IMR-90 (cell line): ENCODE measurements around the gene SRC. TPM values are rescaled to one million over a fixed set of nuclear protein-coding genes. Genes with fewer than 3 reads are reported as not detected.
A peak's percentile ranks its signal among the peaks of the same experiment; 100 is the strongest.

ENCODE experiments used
- ATAC-seq: fragments of 200-7000 bp; cut with Tn5 transposase; 2 replicates; pipeline ENCODE4 v1.9.1; 2020; ENCODE audit warnings: low read depth, mild to moderate bottlenecking, moderate library complexity
- BruUV-seq: library from RNA; stranded (reverse); fragments of 400-500 nt; replicated peaks from 2 replicates; lab custom pipeline; 2021; lab: Mats Ljungman, UMichigan
- CTCF ChIA-PET: fragments of 300-600 bp; formaldehyde crosslinking; extraction: SDS; loops from one replicate; lab custom pipeline; 2021; ENCODE audit warnings: antibody characterized with exemption; lab: Yijun Ruan, JAX
- POLR2A ChIA-PET: fragments of 300-600 bp; sonication (Branson Sonifier 250); formaldehyde crosslinking; loops from one replicate; lab custom pipeline; 2022; ENCODE audit warnings: antibody characterized with exemption; ENCODE audit not compliant: unreplicated experiment; lab: Charles Lee
- DNase-seq: peaks from one replicate; pipeline ENCODE4 v3.0.0; 2013
- H2AFZ ChIP-seq: replicated peaks from 2 replicates; pipeline ENCODE3; 2013; ENCODE audit warnings: low read length, mild to moderate bottlenecking; ENCODE audit not compliant: poor library complexity
- H2AK5ac ChIP-seq: 2 replicates; pipeline ENCODE4 v1.6.1; 2013; ENCODE audit warnings: low read depth, low read length, inconsistent platforms
- H2AK9ac ChIP-seq: replicated peaks from 2 replicates; pipeline ENCODE3; 2013; ENCODE audit warnings: mild to moderate bottlenecking, low read depth, low read length, moderate library complexity; ENCODE audit not compliant: poor library complexity
- H2BK120ac ChIP-seq: 2 replicates; pipeline ENCODE4 v1.6.1; 2013; ENCODE audit warnings: low read depth, low read length, inconsistent platforms
- H2BK15ac ChIP-seq: 3 replicates; pipeline ENCODE4 v1.6.1; 2013; ENCODE audit warnings: low read depth, low read length, inconsistent platforms
- H2BK20ac ChIP-seq: 2 replicates; pipeline ENCODE4 v1.6.1; 2013; ENCODE audit warnings: low read depth, mild to moderate bottlenecking, inconsistent platforms, low read length, moderate library complexity
- H2BK5ac ChIP-seq: 2 replicates; pipeline ENCODE4 v1.6.1; 2013; ENCODE audit warnings: mild to moderate bottlenecking, low read depth, low read length, inconsistent platforms; ENCODE audit not compliant: poor library complexity, severe bottlenecking
- H3K14ac ChIP-seq: replicated peaks from 2 replicates; pipeline ENCODE4 v1.6.1; 2013; ENCODE audit warnings: low read depth, low read length, inconsistent platforms
- H3K18ac ChIP-seq: 2 replicates; pipeline ENCODE4 v1.6.1; 2013; ENCODE audit warnings: low read depth, low read length, control low read depth
- H3K23ac ChIP-seq: 2 replicates; pipeline ENCODE4 v1.6.1; 2013; ENCODE audit warnings: low read depth, low read length, inconsistent platforms
- H3K27ac ChIP-seq: 2 replicates; pipeline ENCODE4 v1.5.1; 2013; ENCODE audit warnings: mild to moderate bottlenecking, control low read depth, low read length; ENCODE audit not compliant: insufficient read depth
- H3K27me3 ChIP-seq: 2 replicates; pipeline ENCODE4 v1.6.1; 2013; ENCODE audit warnings: low read length; ENCODE audit not compliant: control insufficient read depth, insufficient read depth
- H3K36me3 ChIP-seq: 2 replicates; pipeline ENCODE4 v1.6.1; 2013; ENCODE audit warnings: low read length, mixed read lengths; ENCODE audit not compliant: control insufficient read depth, insufficient read depth
- H3K4ac ChIP-seq: 2 replicates; pipeline ENCODE4 v1.6.1; 2013; ENCODE audit warnings: low read depth, low read length, inconsistent platforms
- H3K4me1 ChIP-seq: 2 replicates; pipeline ENCODE4 v1.6.1; 2013; ENCODE audit warnings: low read length, mixed read lengths; ENCODE audit not compliant: control insufficient read depth, insufficient read depth
- H3K4me2 ChIP-seq: 2 replicates; pipeline ENCODE4 v1.6.1; 2013; ENCODE audit warnings: low read depth, mild to moderate bottlenecking, control low read depth, low read length, moderate library complexity
- H3K4me3 ChIP-seq: 2 replicates; pipeline ENCODE4 v1.5.1; 2013; ENCODE audit warnings: low read depth, mild to moderate bottlenecking, control low read depth, low read length, moderate library complexity; ENCODE audit not compliant: insufficient read depth
- H3K56ac ChIP-seq: 2 replicates; pipeline ENCODE4 v1.6.1; 2013; ENCODE audit warnings: low read length, inconsistent platforms; ENCODE audit not compliant: insufficient read depth; ENCODE audit errors: extremely low read depth
- H3K79me1 ChIP-seq, 2 experiments: 2 replicates each; pipeline ENCODE4 v1.6.1; 2013; ENCODE audit warnings: low read length in 2 of 2, inconsistent platforms in 1 of 2, low read depth in 1 of 2
- H3K9ac ChIP-seq: 2 replicates; pipeline ENCODE4 v1.6.1; 2013; ENCODE audit warnings: low read depth, low read length, control low read depth
- H3K9me1 ChIP-seq: 2 replicates; pipeline ENCODE4 v1.6.1; 2013; ENCODE audit warnings: low read length, inconsistent platforms; ENCODE audit not compliant: insufficient read depth
- H3K9me3 ChIP-seq: 2 replicates; pipeline ENCODE4 v1.6.1; 2013; ENCODE audit warnings: low read length; ENCODE audit not compliant: control insufficient read depth, insufficient read depth
- H4K20me1 ChIP-seq: 2 replicates; pipeline ENCODE4 v1.6.1; 2013; ENCODE audit warnings: low read length, inconsistent platforms; ENCODE audit not compliant: insufficient read depth
- H4K5ac ChIP-seq: 2 replicates; pipeline ENCODE4 v1.6.1; 2013; ENCODE audit warnings: mild to moderate bottlenecking, low read depth, low read length, control low read depth
- H4K8ac ChIP-seq, 2 experiments: 2 replicates each; pipeline ENCODE4 v1.6.1; 2013; ENCODE audit warnings: low read depth in 2 of 2, low read length in 2 of 2, control low read depth in 1 of 2, inconsistent platforms in 1 of 2
- H4K91ac ChIP-seq: 2 replicates; pipeline ENCODE4 v1.6.1; 2013; ENCODE audit warnings: low read depth, low read length, inconsistent platforms; ENCODE audit not compliant: insufficient read depth
- BHLHE40 ChIP-seq: fragments of 150-350 bp; IDR thresholded peaks from 2 replicates; pipeline ENCODE4 v1.6.1; 2016; ENCODE audit warnings: mild to moderate bottlenecking, low read depth, low read length
- CHD1 ChIP-seq: IDR thresholded peaks from 2 replicates; pipeline ENCODE4 v1.6.1; 2012; ENCODE audit warnings: low read depth, low read length, improper control_type of control experiment
- FOS ChIP-seq: fragments of 150-350 bp; IDR thresholded peaks from 2 replicates; pipeline ENCODE4 v1.6.1; 2016; ENCODE audit warnings: low read depth, low read length
- MAFK ChIP-seq: IDR thresholded peaks from 2 replicates; pipeline ENCODE4 v1.6.1; 2012; ENCODE audit warnings: low read depth, low read length, improper control_type of control experiment
- NFE2L2 ChIP-seq: fragments of 150-350 bp; IDR thresholded peaks from 2 replicates; pipeline ENCODE4 v1.6.1; 2016; ENCODE audit warnings: low read depth, mild to moderate bottlenecking, low read length
- RAD21 ChIP-seq: IDR thresholded peaks from 2 replicates; pipeline ENCODE4 v1.6.1; 2012; ENCODE audit warnings: low read length, improper control_type of control experiment
- RCOR1 ChIP-seq: IDR thresholded peaks from 2 replicates; pipeline ENCODE4 v1.6.1; 2012; ENCODE audit warnings: mild to moderate bottlenecking, low read length, improper control_type of control experiment; ENCODE audit not compliant: insufficient replicate concordance
- USF2 ChIP-seq: fragments of 150-350 bp; IDR thresholded peaks from 2 replicates; pipeline ENCODE4 v1.6.1; 2017; ENCODE audit warnings: mild to moderate bottlenecking, antibody characterized with exemption, low read length, low read depth
- WGBS, 2 experiments: methylation state at CpG; one replicate each; pipeline versions ENCODE4 v1.1.5 to v1.1.7; 2013; ENCODE audit warnings: missing lambda C conversion rate in 2 of 2; ENCODE audit not compliant: insufficient read length in 1 of 2; ENCODE audit errors: extremely low coverage in 2 of 2; 5-methylcytosine and 5-hydroxymethylcytosine counted together
- dilution Hi-C: fragments of 300-500 bp; cut with HindIII; formaldehyde crosslinking; loops from one replicate; pipeline ENCODE4 v1.14.3; 2018; ENCODE audit warnings: low sequenced_read_pairs; ENCODE audit not compliant: unreplicated experiment
- in situ Hi-C: fragments of 300-500 bp; cut with MboI; formaldehyde crosslinking; loops from 3 replicates; pipeline ENCODE4 v1.14.3; 2019; ENCODE audit warnings: low sequenced_read_pairs, inconsistent platforms, mixed read lengths
- intact Hi-C: fragments of 100-400 bp; cut with micrococcal nuclease; formaldehyde crosslinking; loops from 2 replicates; pipeline ENCODE4 v1.10.0; 2022
- polyA plus RNA-seq, 3 experiments: library from polyadenylated mRNA; depleted of rRNA; stranded (reverse); fragments of >200 nt; gene quantifications; 2 replicates each; pipeline ENCODE4 v1.2.3, GENCODE V29; 2012; ENCODE audit warnings: low replicate concordance in 1 of 3
- total RNA-seq: library from RNA; depleted of rRNA; stranded (reverse); fragments of >200 nt; gene quantifications from 2 replicates; pipeline ENCODE4 v1.2.3, GENCODE V29; 2012
- TF ChIP-seq, protein P1 (sequence below): conservative IDR thresholded peaks from 2 replicates; pipeline ENCODE4 v1.5.1; 2012; ENCODE audit warnings: mild to moderate bottlenecking, low read depth, low read length, improper control_type of control experiment

The SRC gene
- total and polyA plus RNA-seq, 2 of the 4 experiments (the other 2 are of a cell fraction), result 7.0 to 24.2 TPM

GRCh38 chr20:37394543-37395409, 48.8 kb downstream of the SRC start:
- peak overlapping the region; percentile 55 for H2BK5ac ChIP-seq
- no TSS peak for BruUV-seq
- no peak for TF ChIP-seq USF2
- TF ChIP-seq FOS, result no peak
- no peak for TF ChIP-seq BHLHE40
- TF ChIP-seq RAD21, result no peak
- TF ChIP-seq NFE2L2, result no peak
- TF ChIP-seq, protein P1, sequence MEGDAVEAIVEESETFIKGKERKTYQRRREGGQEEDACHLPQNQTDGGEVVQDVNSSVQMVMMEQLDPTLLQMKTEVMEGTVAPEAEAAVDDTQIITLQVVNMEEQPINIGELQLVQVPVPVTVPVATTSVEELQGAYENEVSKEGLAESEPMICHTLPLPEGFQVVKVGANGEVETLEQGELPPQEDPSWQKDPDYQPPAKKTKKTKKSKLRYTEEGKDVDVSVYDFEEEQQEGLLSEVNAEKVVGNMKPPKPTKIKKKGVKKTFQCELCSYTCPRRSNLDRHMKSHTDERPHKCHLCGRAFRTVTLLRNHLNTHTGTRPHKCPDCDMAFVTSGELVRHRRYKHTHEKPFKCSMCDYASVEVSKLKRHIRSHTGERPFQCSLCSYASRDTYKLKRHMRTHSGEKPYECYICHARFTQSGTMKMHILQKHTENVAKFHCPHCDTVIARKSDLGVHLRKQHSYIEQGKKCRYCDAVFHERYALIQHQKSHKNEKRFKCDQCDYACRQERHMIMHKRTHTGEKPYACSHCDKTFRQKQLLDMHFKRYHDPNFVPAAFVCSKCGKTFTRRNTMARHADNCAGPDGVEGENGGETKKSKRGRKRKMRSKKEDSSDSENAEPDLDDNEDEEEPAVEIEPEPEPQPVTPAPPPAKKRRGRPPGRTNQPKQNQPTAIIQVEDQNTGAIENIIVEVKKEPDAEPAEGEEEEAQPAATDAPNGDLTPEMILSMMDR, result no peak
- TF ChIP-seq RCOR1, result no peak
- no peak for TF ChIP-seq MAFK
- no peak for TF ChIP-seq CHD1
- no peak overlapping the region for H3K4me3 ChIP-seq
- H3K4ac ChIP-seq, result peak overlapping the region; percentile 69
- no peak overlapping the region for H3K4me2 ChIP-seq
- in situ Hi-C loops (loop anchor here (5.0 kb wide), 1 partner anchor 133 kb away; the partner anchor contains the start of gene BLCAP), intact Hi-C loops (no loop called here), dilution Hi-C loops (no loop called here)
- ATAC-seq (no peak; the same call in 1 of the 2 replicates), DNase-seq (no peak)
- H3K18ac ChIP-seq, result no peak overlapping the region
- no peaks in the 10 kb centered on the region for H3K9me3 ChIP-seq
- peaks cover 37% of the 10 kb centered on the region for H3K36me3 ChIP-seq
- no peak overlapping the region for H4K91ac ChIP-seq
- no peak overlapping the region for H4K5ac ChIP-seq
- H3K14ac ChIP-seq, result no peak overlapping the region
- no peaks in the 10 kb centered on the region for H3K9me1 ChIP-seq
- H2BK20ac ChIP-seq, result no peak overlapping the region
- 85% methylated on average over 7 of the region's 19 CpGs; no CpG with 5 or more reads in 1 of the 2 experiments for WGBS, 2 experiments
- no peak overlapping the region for H3K23ac ChIP-seq
- peaks cover 9% of the 10 kb centered on the region for H4K20me1 ChIP-seq
- no peaks in the 10 kb centered on the region; a peak in 1 of 4 replicates for H3K79me1 ChIP-seq
- peak overlapping the region; percentile 44 for H2AFZ ChIP-seq
- H2BK15ac ChIP-seq, result no peak overlapping the region
- peak overlapping the region; percentile 27; the same call in 1 of the 2 replicates for H2BK120ac ChIP-seq
- no peaks in the 10 kb centered on the region for H3K27me3 ChIP-seq
- ChIA-PET CTCF (no interaction called here), POLR2A (no interaction called here)
- no peak overlapping the region for H3K27ac ChIP-seq
- H3K4me1 ChIP-seq, result no peaks in the 10 kb centered on the region
- H3K9ac ChIP-seq, result no peak overlapping the region
- peak overlapping the region; percentile 81 for H2AK9ac ChIP-seq
- no peak overlapping the region for H3K56ac ChIP-seq
- no peak overlapping the region for H4K8ac ChIP-seq
- H2AK5ac ChIP-seq, result peak overlapping the region; percentile 62; the same call in 1 of the 2 replicates
